Brain microvascular endothelial cell (primary cell): ENCODE measurements around the gene SGCB.
"Not testable (repeated sequence)": the region's sequence is repeated elsewhere in the genome, so short reads cannot be mapped to it uniquely, and the experiment has no call there.

Experiments used
- DNase-seq: peaks from one replicate; pipeline ENCODE4 v3.0.0-alpha.2; 2020
- H3K27ac ChIP-seq: fragments of 250-450 bp; sonication (Bioruptor Pico); 2 replicates; pipeline ENCODE4 v1.5.1; 2020; ENCODE audit warnings: mild to moderate bottlenecking, moderate library complexity
- H3K27me3 ChIP-seq: fragments of 250-450 bp; sonication (Bioruptor Pico); replicated peaks from 2 replicates; pipeline ENCODE4 v1.5.1; 2020; ENCODE audit warnings: mild to moderate bottlenecking
- H3K36me3 ChIP-seq: fragments of 250-450 bp; sonication (Bioruptor Pico); replicated peaks from 2 replicates; pipeline ENCODE4 v1.5.1; 2020; ENCODE audit warnings: mild to moderate bottlenecking
- H3K4me3 ChIP-seq: 2 replicates; pipeline ENCODE4 v1.5.1; 2011; ENCODE audit warnings: low read depth, mild to moderate bottlenecking, control low read depth, low read length, moderate library complexity
- CTCF ChIP-seq: IDR thresholded peaks from 2 replicates; pipeline ENCODE4 v1.5.1; 2011; ENCODE audit warnings: low read depth, mild to moderate bottlenecking, moderate library complexity, low read length, control low read depth, inconsistent platforms; ENCODE audit errors: missing control alignments
- in situ Hi-C: cut with HindIII; loops from 2 replicates; pipeline ENCODE4 v1.10.0; 2017; ENCODE audit warnings: low sequenced_read_pairs, low pct_ligation_motif_present

SGCB gene

GRCh38 chr4:52038103-52038912 is at the start of gene SGCB:
SGCB (minus strand) TSS chr4:52038299; CDS start chr4:52038259, 40 bp downstream.
- TF ChIP-seq CTCF = no peak
- in situ Hi-C loops = no loop called here
- Histone ChIP-seq H3K27me3 (no peaks in the 10 kb centered on the region), H3K36me3 (no peaks in the 10 kb centered on the region), H3K4me3 (peak within 1 kb of the TSS; percentile 75), H3K27ac (no peak within 1 kb of the TSS)
- DNase-seq = no peak

GRCh38 chr4:52086425-52086824 is 48.3 kb upstream of the SGCB start:
- in situ Hi-C loops, H3K4me3 ChIP-seq, H3K27me3 ChIP-seq, DNase-seq, H3K27ac ChIP-seq, H3K36me3 ChIP-seq: not testable (repeated sequence)

- in situ Hi-C loops = no loop called here
- no peak for DNase-seq
- no peaks in the 10 kb centered on the region for H3K36me3 ChIP-seq
- H3K27ac ChIP-seq = no peak overlapping the region
- H3K4me3 ChIP-seq = no peak overlapping the region
- no peak for TF ChIP-seq CTCF
- peaks cover 6% of the 10 kb centered on the region for H3K27me3 ChIP-seq
Measured at GRCh38 chr4:52081216-52081615, 43.1 kb upstream of the SGCB start.

GRCh38 chr4:52079659-52080058 is 41.6 kb upstream of the SGCB start:
- Histone ChIP-seq H3K4me3 (no peak overlapping the region), H3K27me3 (peaks cover 6% of the 10 kb centered on the region), H3K36me3 (no peaks in the 10 kb centered on the region), H3K27ac (no peak overlapping the region)
- in situ Hi-C loops = no loop called here
- no peak for DNase-seq
- TF ChIP-seq CTCF = no peak

- H3K4me3 ChIP-seq = peak overlapping the region; percentile 32
- no peak for DNase-seq
- H3K36me3 ChIP-seq = no peaks in the 10 kb centered on the region
- TF ChIP-seq CTCF = no peak
- in situ Hi-C loops = no loop called here
- H3K27ac ChIP-seq = no peak overlapping the region
- H3K27me3 ChIP-seq = peaks cover 6% of the 10 kb centered on the region
Measured at GRCh38 chr4:52076731-52077130, 38.6 kb upstream of the SGCB start.

- Histone ChIP-seq H3K27ac (no peak overlapping the region), H3K4me3 (no peak overlapping the region), H3K36me3 (no peaks in the 10 kb centered on the region), H3K27me3 (peaks cover 6% of the 10 kb centered on the region)
- no peak for DNase-seq
- no peak for TF ChIP-seq CTCF
- in situ Hi-C loops = no loop called here
Measured at GRCh38 chr4:52071791-52072546, 33.9 kb upstream of the SGCB start.
